Measurements from ENCODE around the gene CUL5.

DNA sequence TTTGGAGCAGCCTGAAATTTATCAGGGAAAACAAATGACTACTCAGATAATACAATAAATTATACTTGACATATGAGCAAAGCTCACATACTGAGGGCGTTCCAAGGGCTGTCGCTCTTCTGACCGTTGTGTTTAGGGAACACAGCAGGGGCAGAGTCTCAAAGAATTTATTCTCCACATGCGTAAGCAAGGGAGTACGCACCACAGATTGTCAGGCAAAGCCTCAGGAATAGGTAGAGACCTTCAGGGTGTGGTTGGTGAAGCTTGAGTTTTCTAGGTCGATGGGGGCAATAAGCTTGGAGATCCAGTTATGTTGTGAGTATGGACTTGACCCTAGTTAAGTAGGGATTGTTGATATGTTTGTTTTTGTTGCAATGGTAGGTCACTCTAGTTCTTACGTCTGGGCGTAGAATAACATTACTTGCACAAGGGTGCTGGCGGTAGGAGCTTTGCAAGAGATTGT lies 113.5 kb downstream of the CUL5 start:
- TF ChIP-seq, protein P1, sequence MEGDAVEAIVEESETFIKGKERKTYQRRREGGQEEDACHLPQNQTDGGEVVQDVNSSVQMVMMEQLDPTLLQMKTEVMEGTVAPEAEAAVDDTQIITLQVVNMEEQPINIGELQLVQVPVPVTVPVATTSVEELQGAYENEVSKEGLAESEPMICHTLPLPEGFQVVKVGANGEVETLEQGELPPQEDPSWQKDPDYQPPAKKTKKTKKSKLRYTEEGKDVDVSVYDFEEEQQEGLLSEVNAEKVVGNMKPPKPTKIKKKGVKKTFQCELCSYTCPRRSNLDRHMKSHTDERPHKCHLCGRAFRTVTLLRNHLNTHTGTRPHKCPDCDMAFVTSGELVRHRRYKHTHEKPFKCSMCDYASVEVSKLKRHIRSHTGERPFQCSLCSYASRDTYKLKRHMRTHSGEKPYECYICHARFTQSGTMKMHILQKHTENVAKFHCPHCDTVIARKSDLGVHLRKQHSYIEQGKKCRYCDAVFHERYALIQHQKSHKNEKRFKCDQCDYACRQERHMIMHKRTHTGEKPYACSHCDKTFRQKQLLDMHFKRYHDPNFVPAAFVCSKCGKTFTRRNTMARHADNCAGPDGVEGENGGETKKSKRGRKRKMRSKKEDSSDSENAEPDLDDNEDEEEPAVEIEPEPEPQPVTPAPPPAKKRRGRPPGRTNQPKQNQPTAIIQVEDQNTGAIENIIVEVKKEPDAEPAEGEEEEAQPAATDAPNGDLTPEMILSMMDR (conservative IDR thresholded peaks at IDR 0.05) = no peak
- TF ChIP-seq ZFX (IDR thresholded peaks at IDR 0.05) = no peak
